A549 (cell line): ENCODE data around the gene MMP24. TPM values are rescaled to one million over a fixed set of nuclear protein-coding genes. Genes with fewer than 3 reads are reported as not detected.
A peak's percentile ranks its signal among the peaks of the same experiment; 100 is the strongest.

Experiments used
- ATAC-seq, 2 experiments: fragments of 200-7000 bp in 1 of 2; fragments of >200 bp in 1 of 2; cut with Nextera tagmentation in 1 of 2; cut with Tn5 transposase in 1 of 2; 3 replicates each; pipeline versions ENCODE4 v1.8.0 to v1.9.1; 2018 to 2020; ENCODE audit warnings: mild to moderate bottlenecking in 1 of 2, moderate library complexity in 1 of 2
- CTCF ChIA-PET: fragments of 300-600 bp; sonication (Branson Sonifier 250); formaldehyde crosslinking; extraction: SDS; loops from one replicate; lab custom pipeline; 2021; ENCODE audit warnings: antibody characterized with exemption, inconsistent platforms; lab: Yijun Ruan, JAX
- POLR2A ChIA-PET: fragments of 350-600 bp; formaldehyde crosslinking; extraction: SDS; loops from one replicate; lab custom pipeline; 2021; ENCODE audit warnings: antibody characterized with exemption, inconsistent platforms; lab: Yijun Ruan, JAX
- DNase-seq, 2 experiments: peaks; one replicate each; pipeline versions ENCODE4 v3.0.0 to v3.0.0-alpha.2; 2011 to 2016; ENCODE audit warnings: low read depth in 1 of 2, low spot score in 1 of 2
- FAIRE-seq: peaks from 2 replicates; lab custom pipeline; 2011; peaks lifted over from hg19 to GRCh38; lab: Jason Lieb, UNC
- H3K27ac ChIP-seq, 2 experiments: fragments of >200 bp; sonication (Bioruptor Twin); formaldehyde crosslinking; 3 replicates each; pipeline ENCODE4 v1.5.1; 2016 to 2017
- H3K4me1 ChIP-seq: fragments of >200 bp; sonication (Bioruptor Twin); formaldehyde crosslinking; 3 replicates; pipeline ENCODE4 v1.6.1; 2016
- H3K4me2 ChIP-seq: fragments of >200 bp; sonication (Bioruptor Twin); formaldehyde crosslinking; 3 replicates; pipeline ENCODE4 v1.6.1; 2016
- H3K4me3 ChIP-seq: fragments of >200 bp; sonication (Bioruptor Twin); formaldehyde crosslinking; 3 replicates; pipeline ENCODE4 v1.5.1; 2016
- H3K9me3 ChIP-seq: fragments of >200 bp; sonication (Bioruptor Twin); formaldehyde crosslinking; 3 replicates; pipeline ENCODE4 v1.6.1; 2016
- ATOH8 ChIP-seq: fragments of 250-450 bp; sonication (Bioruptor Pico); IDR thresholded peaks from 2 replicates; pipeline ENCODE4 v1.5.0; 2020; ENCODE audit warnings: low read depth, mild to moderate bottlenecking, moderate library complexity
- BHLHE40 ChIP-seq: IDR thresholded peaks from 2 replicates; pipeline ENCODE4 v1.6.1; 2012; ENCODE audit warnings: low read depth, low read length, inconsistent platforms
- CBX2 ChIP-seq: fragments of 200-600 bp; sonication (generic); IDR thresholded peaks from 2 replicates; pipeline ENCODE4 v1.6.1; 2016; ENCODE audit warnings: low read depth, mild to moderate bottlenecking, borderline replicate concordance
- CHD4 ChIP-seq: fragments of 200-600 bp; sonication (generic); IDR thresholded peaks from 2 replicates; pipeline ENCODE4 v1.6.1; 2016; ENCODE audit warnings: antibody characterized with exemption, mild to moderate bottlenecking, borderline replicate concordance
- E2F6 ChIP-seq: IDR thresholded peaks from 2 replicates; pipeline ENCODE4 v1.6.1; 2012; ENCODE audit warnings: low read depth, borderline replicate concordance
- ELK1 ChIP-seq: fragments of 150-350 bp; IDR thresholded peaks from 2 replicates; pipeline ENCODE4 v1.6.1; 2014; ENCODE audit warnings: low read depth, mild to moderate bottlenecking, low read length
- EP300 ChIP-seq, 2 experiments: fragments of >200 bp; sonication (Bioruptor Twin); formaldehyde crosslinking; IDR thresholded peaks; 2 replicates in 1 of 2; 3 replicates in 1 of 2; pipeline ENCODE4 v1.6.1; 2016 to 2017
- FOSB ChIP-seq: fragments of 250-450 bp; sonication (Bioruptor Pico); IDR thresholded peaks from 2 replicates; pipeline ENCODE4 v1.5.0; 2020; ENCODE audit warnings: mild to moderate bottlenecking, moderate library complexity
- FOSL2 ChIP-seq, 2 experiments: fragments of 450-650 bp in 1 of 2; fragments of >200 bp in 1 of 2; sonication (Bioruptor Twin) in 1 of 2; formaldehyde crosslinking; IDR thresholded peaks; 2 replicates each; pipeline versions ENCODE4 v1.5.0 to v1.6.1; 2016 to 2020; ENCODE audit warnings: mild to moderate bottlenecking in 1 of 2, moderate library complexity in 1 of 2
- HOXA7 ChIP-seq: fragments of 250-450 bp; sonication (Bioruptor Pico); IDR thresholded peaks from 2 replicates; pipeline ENCODE4 v1.5.0; 2020; ENCODE audit warnings: mild to moderate bottlenecking, moderate library complexity
- HOXB5 ChIP-seq: fragments of 250-450 bp; sonication (Bioruptor Pico); IDR thresholded peaks from 2 replicates; pipeline ENCODE4 v1.5.0; 2020; ENCODE audit warnings: mild to moderate bottlenecking, moderate library complexity
- JUNB ChIP-seq: fragments of >200 bp; sonication (Bioruptor Twin); formaldehyde crosslinking; IDR thresholded peaks from 2 replicates; pipeline ENCODE4 v1.6.1; 2016
- MAFK ChIP-seq: fragments of 450-650 bp; IDR thresholded peaks from 2 replicates; pipeline ENCODE4 v1.6.1; 2014; ENCODE audit not compliant: partially characterized antibody
- MAX ChIP-seq: IDR thresholded peaks from 2 replicates; pipeline ENCODE4 v1.6.1; 2012
- NFE2L2 ChIP-seq: fragments of 150-350 bp; conservative IDR thresholded peaks from 2 replicates; pipeline ENCODE4 v1.6.1; 2014; ENCODE audit warnings: low read length
- POLR2A ChIP-seq: IDR thresholded peaks from 2 replicates; pipeline ENCODE4 v1.6.1; 2012; ENCODE audit warnings: mild to moderate bottlenecking, low read length
- SREBF2 ChIP-seq: fragments of 450-650 bp; IDR thresholded peaks from 2 replicates; pipeline ENCODE4 v1.6.1; 2014; ENCODE audit warnings: mild to moderate bottlenecking, moderate library complexity
- USF2 ChIP-seq: fragments of 450-650 bp; IDR thresholded peaks from 2 replicates; pipeline ENCODE4 v1.6.1; 2014; ENCODE audit warnings: antibody characterized with exemption
- ZNF302 ChIP-seq: fragments of 250-450 bp; sonication (Bioruptor Pico); IDR thresholded peaks from 2 replicates; pipeline ENCODE4 v1.9.0; 2021; ENCODE audit warnings: inconsistent platforms, mild to moderate bottlenecking, moderate library complexity
- ZSCAN20 ChIP-seq: fragments of 250-450 bp; sonication (Bioruptor Pico); IDR thresholded peaks from 2 replicates; pipeline ENCODE4 v1.8.0; 2022; ENCODE audit warnings: mild to moderate bottlenecking, moderate library complexity
- WGBS: methylation state at CpG from one replicate; pipeline ENCODE4 v1.1.6; 2017; ENCODE audit errors: missing lambda C conversion rate; 5-methylcytosine and 5-hydroxymethylcytosine counted together
- polyA plus RNA-seq, 4 experiments: library from polyadenylated mRNA; depleted of rRNA in 3 of 4; stranded (reverse); fragments of >200 nt; fragmentation: RNase III in 1 of 4; extraction: RNeasy Plus Mini Kit Qiagen cat#74134 plus additional on column Dnase treatment in 1 of 4; gene quantifications; 2 replicates in 3 of 4; 3 replicates in 1 of 4; pipeline ENCODE4 v1.2.3, GENCODE V29; 2011 to 2017

MMP24 gene
- polyA plus RNA-seq, 2 of the 4 experiments (the other 2 are of a cell fraction) = 21.3 to 33.3 TPM

DNA sequence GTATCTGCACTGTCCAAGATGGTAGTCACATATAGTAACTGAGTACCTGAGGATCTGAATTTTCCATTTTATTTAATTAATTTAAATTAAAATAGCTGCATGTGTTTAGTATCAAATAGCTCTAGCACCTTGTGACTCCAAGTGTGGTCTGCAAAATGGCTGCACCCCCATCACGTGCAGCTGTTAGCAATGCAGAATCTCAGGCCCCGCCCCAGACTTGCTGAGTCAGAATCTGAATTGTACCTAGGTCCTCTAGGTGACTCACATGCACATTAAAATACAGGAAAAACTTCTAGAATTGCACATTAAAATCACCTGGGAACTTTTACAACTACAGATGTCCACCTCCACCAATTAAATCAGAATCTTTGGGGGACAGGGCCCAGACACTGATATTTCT is 84.9 kb downstream of the MMP24 start:
- ChIA-PET CTCF (interaction anchor here (0.9 to 2.3 kb wide), 6 partner anchors 9 to 136 kb away, joined by 3 to 9 read pairs (median 4); no protein-coding TSS in a partner anchor), POLR2A (no interaction called here)
- H3K4me1 ChIP-seq = peaks cover 81% of the 10 kb centered on the region
- no peak for TF ChIP-seq EP300 (IDR thresholded peaks at IDR 0.05)
- peak; percentile 83; the same call in 1 of the 2 replicates for TF ChIP-seq ATOH8 (CRISPR knock-in tag)
- TF ChIP-seq FOSB (CRISPR knock-in tag) = no peak
- peak; percentile 50; the same call in 1 of the 2 replicates for TF ChIP-seq JUNB
- 0 out of 2 replicates have a peak, but pooled peaks have one; percentile 21 for TF ChIP-seq FOSL2 (IDR thresholded peaks at IDR 0.05)
- TF ChIP-seq FOSL2 (CRISPR knock-in tag; IDR thresholded peaks at IDR 0.05) = peak; percentile 80
- no peak for TF ChIP-seq CHD4
- TF ChIP-seq E2F6 = peak; percentile 51; the same call in 1 of the 2 replicates
- TF ChIP-seq HOXB5 (CRISPR knock-in tag) = 0 out of 2 replicates have a peak, but pooled peaks have one; percentile 38
- TF ChIP-seq BHLHE40 = peak; percentile 79
- TF ChIP-seq ZNF302 (CRISPR knock-in tag) = 0 out of 2 replicates have a peak, but pooled peaks have one; percentile 15
- no peak for TF ChIP-seq NFE2L2
- TF ChIP-seq MAX = peak; percentile 80
- TF ChIP-seq ZSCAN20 (CRISPR knock-in tag) = no peak
- peak; percentile 87 for TF ChIP-seq MAFK
- no peak for TF ChIP-seq CBX2
- TF ChIP-seq USF2 = peak; percentile 85
- DNase-seq (peak in 1 of 2 experiments; percentile 69), FAIRE-seq (no peak), ATAC-seq (no peak)
- peak overlapping the region; percentile 60 for H3K4me2 ChIP-seq
- 38% methylated on average over 2 of the region's 2 CpGs for WGBS
- peak overlapping the region; percentile 83 to 95 for H3K27ac ChIP-seq
- H3K9me3 ChIP-seq = no peaks in the 10 kb centered on the region
- no peak overlapping the region for H3K4me3 ChIP-seq

DNA sequence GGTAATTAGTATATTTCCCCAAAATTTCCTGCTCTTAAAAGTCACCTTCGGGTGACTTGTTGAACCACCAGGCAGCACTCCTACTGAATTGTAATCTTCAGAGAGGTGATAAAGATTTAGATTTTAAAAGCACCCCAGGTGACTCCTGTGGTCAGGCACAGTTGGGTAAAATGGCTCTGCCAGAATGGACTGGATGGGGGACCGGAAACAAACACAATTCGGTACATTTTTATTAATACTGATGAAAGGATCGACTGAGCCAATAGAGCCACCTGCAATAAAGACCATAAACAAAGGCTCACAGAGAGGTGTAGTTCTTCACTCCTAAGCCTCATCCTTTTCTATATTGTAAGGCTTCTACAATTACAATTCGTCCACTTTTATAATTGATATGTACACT is 85.3 kb downstream of the MMP24 start:
- H3K9me3 ChIP-seq = no peaks in the 10 kb centered on the region
- 56% methylated on average over 5 of the region's 5 CpGs for WGBS
- H3K4me1 ChIP-seq = peaks cover 77% of the 10 kb centered on the region
- peak overlapping the region; percentile 60 for H3K4me2 ChIP-seq
- no peak for TF ChIP-seq HOXA7
- no peak for TF ChIP-seq CHD4
- TF ChIP-seq ELK1 = no peak
- no peak for TF ChIP-seq SREBF2
- no peak for TF ChIP-seq JUNB
- no peak for TF ChIP-seq POLR2A
- no peak for TF ChIP-seq FOSB (CRISPR knock-in tag)
- TF ChIP-seq ZNF302 (CRISPR knock-in tag) = no peak
- H3K27ac ChIP-seq = peak overlapping the region; percentile 83 to 95
- ChIA-PET CTCF (interaction anchor here (0.9 to 2.4 kb wide), 7 partner anchors 11 to 136 kb away, joined by 3 to 9 read pairs (median 4); no protein-coding TSS in a partner anchor), POLR2A (no interaction called here)
- no peak for FAIRE-seq
- ATAC-seq = no peak
- DNase-seq = no peak
- no peak overlapping the region for H3K4me3 ChIP-seq
